C4-2B (cell line): ENCODE results near the gene SRP9.

Experiments used
- CTCF ChIP-seq: fragments of 450-650 bp; conservative IDR thresholded peaks from 2 replicates; pipeline ENCODE4 v1.5.1; 2017; ENCODE audit warnings: mild to moderate bottlenecking
- ZFX ChIP-seq: fragments of 450-650 bp; IDR thresholded peaks from 2 replicates; pipeline ENCODE4 v1.6.1; 2017

GRCh38 chr1:225780134-225780533 is 2.5 kb downstream of the SRP9 start:
- no peak for TF ChIP-seq CTCF
- no peak for TF ChIP-seq ZFX
